ENCODE measurements around the gene DGKG. TPM values are rescaled to one million over a fixed set of nuclear protein-coding genes. Genes with fewer than 3 reads are reported as not detected.

The DGKG gene
- total RNA-seq, 1 experiment from 2014 or later, result 45.2 TPM

GRCh38 chr3:186164696-186165095 is 197.3 kb downstream of the DGKG start:
- DNase-seq (ENCODE audit: low spot score), result no peak
- POLR2A ChIA-PET (ENCODE audit: low non-redundant PET), result no interaction called here
- CTCF ChIA-PET, result no interaction called here
- Histone ChIP-seq H3K27ac (ENCODE audit: low read depth, low read length, poor library complexity, severe bottlenecking) (no peak overlapping the region), H3K4me3 (ENCODE audit: low read depth, low read length, poor library complexity, severe bottlenecking) (no peak overlapping the region), H3K9me3 (ENCODE audit: low read depth, low read length, poor library complexity, severe bottlenecking) (no peaks in the 10 kb centered on the region), H3K36me3 (ENCODE audit: insufficient read depth, low read length, poor library complexity, severe bottlenecking) (peaks cover 6% of the 10 kb centered on the region), H3K27me3 (replicated peaks; ENCODE audit: insufficient read depth, low read depth, low read length, poor library complexity) (no peaks in the 10 kb centered on the region), H3K4me1 (ENCODE audit: insufficient read depth, low read length, poor library complexity, severe bottlenecking) (no peaks in the 10 kb centered on the region)
- intact Hi-C loops (cut with micrococcal nuclease; ENCODE audit: unreplicated experiment), result no loop called here
- TF ChIP-seq, protein P1, sequence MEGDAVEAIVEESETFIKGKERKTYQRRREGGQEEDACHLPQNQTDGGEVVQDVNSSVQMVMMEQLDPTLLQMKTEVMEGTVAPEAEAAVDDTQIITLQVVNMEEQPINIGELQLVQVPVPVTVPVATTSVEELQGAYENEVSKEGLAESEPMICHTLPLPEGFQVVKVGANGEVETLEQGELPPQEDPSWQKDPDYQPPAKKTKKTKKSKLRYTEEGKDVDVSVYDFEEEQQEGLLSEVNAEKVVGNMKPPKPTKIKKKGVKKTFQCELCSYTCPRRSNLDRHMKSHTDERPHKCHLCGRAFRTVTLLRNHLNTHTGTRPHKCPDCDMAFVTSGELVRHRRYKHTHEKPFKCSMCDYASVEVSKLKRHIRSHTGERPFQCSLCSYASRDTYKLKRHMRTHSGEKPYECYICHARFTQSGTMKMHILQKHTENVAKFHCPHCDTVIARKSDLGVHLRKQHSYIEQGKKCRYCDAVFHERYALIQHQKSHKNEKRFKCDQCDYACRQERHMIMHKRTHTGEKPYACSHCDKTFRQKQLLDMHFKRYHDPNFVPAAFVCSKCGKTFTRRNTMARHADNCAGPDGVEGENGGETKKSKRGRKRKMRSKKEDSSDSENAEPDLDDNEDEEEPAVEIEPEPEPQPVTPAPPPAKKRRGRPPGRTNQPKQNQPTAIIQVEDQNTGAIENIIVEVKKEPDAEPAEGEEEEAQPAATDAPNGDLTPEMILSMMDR (conservative IDR thresholded peaks at IDR 0.05; ENCODE audit: low read depth, low read length), result no peak
- TF ChIP-seq EZH2 (IDR thresholded peaks at IDR 0.05; ENCODE audit: borderline replicate concordance, low read depth, low read length, poor library complexity, severe bottlenecking), result no peak
- no TSS peak for BruUV-seq (replicated peaks)

DNA sequence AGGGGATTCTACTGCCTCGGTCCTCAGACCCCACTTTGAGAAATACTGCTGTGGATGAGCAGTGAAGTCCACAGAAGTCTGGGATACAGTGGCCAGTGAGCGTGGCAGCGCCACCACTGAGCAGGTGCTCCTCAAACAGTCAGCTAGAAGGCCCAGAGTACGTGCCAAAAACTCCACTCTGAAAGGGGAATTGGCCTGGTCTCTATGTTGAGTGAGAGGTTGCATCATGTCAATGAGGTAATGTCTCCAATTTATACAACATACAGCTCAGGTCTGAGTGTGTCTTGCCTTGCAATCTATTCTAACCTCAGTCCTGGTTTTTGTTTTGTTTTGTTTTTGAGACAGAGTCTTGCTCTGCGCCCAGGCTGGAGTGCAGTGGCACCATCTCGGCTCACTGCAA is 199.8 kb downstream of the DGKG start:
- Histone ChIP-seq H3K36me3 (ENCODE audit: insufficient read depth, low read length, poor library complexity, severe bottlenecking) (peaks cover 6% of the 10 kb centered on the region), H3K27ac (ENCODE audit: low read depth, low read length, poor library complexity, severe bottlenecking) (no peak overlapping the region), H3K4me1 (ENCODE audit: insufficient read depth, low read length, poor library complexity, severe bottlenecking) (no peaks in the 10 kb centered on the region), H3K9me3 (ENCODE audit: low read depth, low read length, poor library complexity, severe bottlenecking) (no peaks in the 10 kb centered on the region), H3K27me3 (replicated peaks; ENCODE audit: insufficient read depth, low read depth, low read length, poor library complexity) (no peaks in the 10 kb centered on the region), H3K4me3 (ENCODE audit: low read depth, low read length, poor library complexity, severe bottlenecking) (no peak overlapping the region)
- no TSS peak for BruUV-seq (replicated peaks)
- intact Hi-C loops (cut with micrococcal nuclease; ENCODE audit: unreplicated experiment), result no loop called here
- no peak for DNase-seq (ENCODE audit: low spot score)
- TF ChIP-seq, protein P1 (conservative IDR thresholded peaks at IDR 0.05; ENCODE audit: low read depth, low read length), result no peak
- no peak for TF ChIP-seq EZH2 (IDR thresholded peaks at IDR 0.05; ENCODE audit: borderline replicate concordance, low read depth, low read length, poor library complexity, severe bottlenecking)
- CTCF ChIA-PET, result no interaction called here
- POLR2A ChIA-PET (ENCODE audit: low non-redundant PET), result no interaction called here

- intact Hi-C loops (cut with micrococcal nuclease; ENCODE audit: unreplicated experiment), result no loop called here
- no peak for DNase-seq (ENCODE audit: low spot score)
- Histone ChIP-seq H3K27ac (ENCODE audit: low read depth, low read length, poor library complexity, severe bottlenecking) (no peak overlapping the region), H3K27me3 (replicated peaks; ENCODE audit: insufficient read depth, low read depth, low read length, poor library complexity) (no peaks in the 10 kb centered on the region), H3K4me1 (ENCODE audit: insufficient read depth, low read length, poor library complexity, severe bottlenecking) (no peaks in the 10 kb centered on the region), H3K36me3 (ENCODE audit: insufficient read depth, low read length, poor library complexity, severe bottlenecking) (peaks cover 6% of the 10 kb centered on the region), H3K4me3 (ENCODE audit: low read depth, low read length, poor library complexity, severe bottlenecking) (no peak overlapping the region), H3K9me3 (ENCODE audit: low read depth, low read length, poor library complexity, severe bottlenecking) (no peaks in the 10 kb centered on the region)
- POLR2A ChIA-PET (ENCODE audit: low non-redundant PET), result no interaction called here
- CTCF ChIA-PET, result no interaction called here
- TF ChIP-seq, protein P1 (conservative IDR thresholded peaks at IDR 0.05; ENCODE audit: low read depth, low read length), result no peak
- TF ChIP-seq EZH2 (IDR thresholded peaks at IDR 0.05; ENCODE audit: borderline replicate concordance, low read depth, low read length, poor library complexity, severe bottlenecking), result no peak
- no TSS peak for BruUV-seq (replicated peaks)
These were observed 201.3 kb downstream of the DGKG start for GRCh38 chr3:186160691-186161243.

Data from A673 (cell line).